Neural crest cell (in vitro differentiated cells): ENCODE results near the gene HDAC5. TPM values are rescaled to one million over a fixed set of nuclear protein-coding genes. Genes with fewer than 3 reads are reported as not detected.
A peak's percentile ranks its signal among the peaks of the same experiment; 100 is the strongest.
"Not testable (repeated sequence)": the region's sequence is repeated elsewhere in the genome, so short reads cannot be mapped to it uniquely, and the experiment has no call there.

Experiments used
- DNase-seq: peaks from one replicate; pipeline ENCODE4 v3.0.0; 2021; ENCODE audit warnings: low read depth, mixed read lengths, low spot score
- H3K27ac Mint-ChIP-seq: one replicate; pipeline ENCODE4 v1.8.0; 2021; ENCODE audit warnings: mild to moderate bottlenecking, mixed read lengths; ENCODE audit not compliant: unreplicated experiment
- H3K27me3 Mint-ChIP-seq: 2 replicates; pipeline ENCODE4 v1.8.0; 2021; ENCODE audit warnings: low read depth, mild to moderate bottlenecking, mixed read lengths
- H3K36me3 Mint-ChIP-seq: 2 replicates; pipeline ENCODE4 v1.8.0; 2021; ENCODE audit warnings: low read depth, mild to moderate bottlenecking, mixed read lengths
- H3K4me1 Mint-ChIP-seq: 2 replicates; pipeline ENCODE4 v1.8.0; 2021; ENCODE audit warnings: mixed read lengths
- H3K4me3 Mint-ChIP-seq: one replicate; pipeline ENCODE4 v1.8.0; 2021; ENCODE audit warnings: mild to moderate bottlenecking, mixed read lengths
- H3K9me3 Mint-ChIP-seq: 2 replicates; pipeline ENCODE4 v1.8.0; 2021; ENCODE audit warnings: mixed read lengths
- total RNA-seq: library from RNA; stranded (reverse); gene quantifications from 2 replicates; pipeline ENCODE4 v1.2.1, GENCODE V29; 2021
- TF ChIP-seq, protein P1 (sequence below): fragments of 200-600 bp; sonication (generic); conservative IDR thresholded peaks from 2 replicates; pipeline ENCODE4 v1.5.0; 2021; ENCODE audit warnings: antibody characterized with exemption, mild to moderate bottlenecking

The HDAC5 gene
- total RNA-seq, 1 donor from 2014 or later: 27.1 TPM

DNA sequence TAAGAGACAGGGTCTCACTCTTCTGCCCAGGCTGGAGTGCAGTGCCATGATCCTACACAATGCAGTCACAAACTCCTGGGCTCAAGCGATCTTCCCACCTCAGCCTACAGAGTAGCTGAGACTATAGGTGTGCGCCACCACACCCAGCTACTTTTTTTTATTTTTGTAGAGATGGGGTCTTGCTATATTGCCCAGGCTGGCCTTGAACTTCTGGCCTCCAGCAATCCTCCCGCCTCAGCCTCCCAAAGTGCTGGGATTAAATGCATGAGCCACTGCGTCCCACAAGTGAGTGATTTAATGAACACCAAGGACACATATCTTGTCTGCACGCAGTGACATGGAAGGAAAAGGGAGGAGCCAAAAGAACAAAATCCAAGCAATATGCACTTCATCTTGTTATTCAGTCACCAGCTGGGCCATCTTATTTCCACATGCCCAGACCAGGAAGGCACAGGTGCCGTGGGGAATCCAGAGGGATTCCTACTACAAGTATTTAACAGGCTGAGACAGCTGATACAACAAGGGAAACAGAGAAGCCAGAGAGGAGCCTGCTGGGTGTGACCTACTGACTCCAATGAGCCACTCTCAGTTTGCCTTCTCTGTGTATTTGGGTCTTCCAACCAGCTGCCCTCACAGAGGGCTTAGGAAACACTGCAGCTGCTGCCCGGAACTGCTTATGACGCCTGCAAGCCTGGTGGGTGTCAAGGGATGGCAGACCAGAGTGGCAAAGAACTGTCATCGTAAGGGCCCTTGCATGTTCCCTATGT is 74.0 kb downstream of the HDAC5 start:
- Mint-ChIP-seq H3K27ac (no peak overlapping the region), H3K9me3 (no peaks in the 10 kb centered on the region), H3K36me3 (peaks cover 15% of the 10 kb centered on the region), H3K4me1 (no peaks in the 10 kb centered on the region), H3K4me3 (no peak overlapping the region), H3K27me3 (no peaks in the 10 kb centered on the region)
- TF ChIP-seq, protein P1, sequence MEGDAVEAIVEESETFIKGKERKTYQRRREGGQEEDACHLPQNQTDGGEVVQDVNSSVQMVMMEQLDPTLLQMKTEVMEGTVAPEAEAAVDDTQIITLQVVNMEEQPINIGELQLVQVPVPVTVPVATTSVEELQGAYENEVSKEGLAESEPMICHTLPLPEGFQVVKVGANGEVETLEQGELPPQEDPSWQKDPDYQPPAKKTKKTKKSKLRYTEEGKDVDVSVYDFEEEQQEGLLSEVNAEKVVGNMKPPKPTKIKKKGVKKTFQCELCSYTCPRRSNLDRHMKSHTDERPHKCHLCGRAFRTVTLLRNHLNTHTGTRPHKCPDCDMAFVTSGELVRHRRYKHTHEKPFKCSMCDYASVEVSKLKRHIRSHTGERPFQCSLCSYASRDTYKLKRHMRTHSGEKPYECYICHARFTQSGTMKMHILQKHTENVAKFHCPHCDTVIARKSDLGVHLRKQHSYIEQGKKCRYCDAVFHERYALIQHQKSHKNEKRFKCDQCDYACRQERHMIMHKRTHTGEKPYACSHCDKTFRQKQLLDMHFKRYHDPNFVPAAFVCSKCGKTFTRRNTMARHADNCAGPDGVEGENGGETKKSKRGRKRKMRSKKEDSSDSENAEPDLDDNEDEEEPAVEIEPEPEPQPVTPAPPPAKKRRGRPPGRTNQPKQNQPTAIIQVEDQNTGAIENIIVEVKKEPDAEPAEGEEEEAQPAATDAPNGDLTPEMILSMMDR: no peak
- no peak for DNase-seq

DNA sequence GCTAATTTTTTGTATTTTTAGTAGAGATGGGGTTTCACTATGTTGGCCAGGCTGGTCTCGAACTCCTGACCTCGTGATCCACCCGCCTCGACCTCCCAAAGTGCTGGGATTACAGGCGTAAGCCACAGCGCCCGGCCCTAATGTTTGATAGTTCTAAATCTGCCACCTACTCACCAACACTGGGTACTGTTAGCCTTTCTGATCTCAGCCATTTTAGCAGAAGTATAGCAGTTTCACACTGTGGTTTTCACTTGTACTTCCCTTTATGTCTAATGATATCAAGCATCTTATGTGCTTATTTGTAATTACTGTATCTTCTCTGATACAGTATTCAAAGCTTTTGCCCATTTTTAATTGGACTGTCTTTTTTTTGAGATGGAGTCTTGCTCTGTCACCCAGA is 76.5 kb downstream of the HDAC5 start:
- not testable (repeated sequence) for H3K27me3 Mint-ChIP-seq, H3K9me3 Mint-ChIP-seq, H3K4me1 Mint-ChIP-seq, H3K36me3 Mint-ChIP-seq, H3K27ac Mint-ChIP-seq, H3K4me3 Mint-ChIP-seq, DNase-seq

GRCh38 chr17:44045486-44045885 is 78.0 kb downstream of the HDAC5 start:
- no peak overlapping the region for H3K4me3 Mint-ChIP-seq
- peaks cover 9% of the 10 kb centered on the region for H3K4me1 Mint-ChIP-seq
- no peaks in the 10 kb centered on the region for H3K9me3 Mint-ChIP-seq
- H3K27ac Mint-ChIP-seq: no peak overlapping the region
- no peak for DNase-seq
- H3K27me3 Mint-ChIP-seq: no peaks in the 10 kb centered on the region
- peaks cover 9% of the 10 kb centered on the region for H3K36me3 Mint-ChIP-seq
- TF ChIP-seq, protein P1: no peak

DNA sequence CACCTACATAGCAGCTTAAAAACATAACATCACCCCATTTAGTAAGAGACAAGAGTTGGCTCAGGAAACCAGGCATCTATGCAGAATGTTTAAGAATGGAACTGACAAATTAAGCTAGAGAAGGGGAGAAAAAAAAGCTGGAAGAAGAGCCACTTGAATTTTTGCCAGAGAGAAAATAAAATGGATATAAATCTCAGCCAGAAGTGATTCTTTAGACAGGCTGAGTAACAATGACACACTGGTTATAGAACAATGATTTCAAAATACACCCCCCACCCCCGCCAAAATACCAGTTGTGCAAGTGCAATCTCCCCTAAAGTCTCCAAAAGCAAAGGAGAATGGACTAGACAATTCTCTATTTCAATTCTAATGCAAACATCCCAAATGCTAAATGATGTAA is 79.4 kb downstream of the HDAC5 start:
- no peak overlapping the region for H3K27ac Mint-ChIP-seq
- no peak for DNase-seq
- H3K36me3 Mint-ChIP-seq: peaks cover 10% of the 10 kb centered on the region
- no peaks in the 10 kb centered on the region for H3K9me3 Mint-ChIP-seq
- H3K27me3 Mint-ChIP-seq: no peaks in the 10 kb centered on the region
- no peak overlapping the region for H3K4me3 Mint-ChIP-seq
- peaks cover 9% of the 10 kb centered on the region for H3K4me1 Mint-ChIP-seq
- TF ChIP-seq, protein P1: no peak

DNA sequence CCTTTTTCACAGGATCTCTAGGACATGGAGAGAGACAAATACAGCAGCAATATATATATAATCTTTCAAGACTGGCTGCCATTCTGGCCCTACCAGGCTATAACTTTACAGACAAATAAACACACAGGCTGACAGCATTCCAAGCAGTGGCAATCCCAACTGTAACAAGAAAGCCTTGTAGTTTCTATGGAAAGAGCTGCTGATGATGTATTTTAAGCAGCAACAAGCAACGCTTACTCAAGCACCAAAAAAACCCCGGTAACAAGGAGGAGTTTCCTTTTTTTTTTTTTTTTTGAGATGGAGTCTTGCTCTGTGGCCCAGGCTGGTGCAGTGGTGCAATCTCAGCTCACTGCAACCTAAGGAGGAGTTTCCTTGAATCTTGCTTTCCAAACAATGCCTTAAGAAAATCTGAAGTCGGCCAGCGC is 80.2 kb downstream of the HDAC5 start:
- Mint-ChIP-seq H3K27me3 (no peaks in the 10 kb centered on the region), H3K27ac (no peak overlapping the region), H3K9me3 (no peaks in the 10 kb centered on the region), H3K4me1 (peaks cover 9% of the 10 kb centered on the region), H3K4me3 (no peak overlapping the region), H3K36me3 (peaks cover 7% of the 10 kb centered on the region)
- TF ChIP-seq, protein P1: no peak
- DNase-seq: no peak

DNA sequence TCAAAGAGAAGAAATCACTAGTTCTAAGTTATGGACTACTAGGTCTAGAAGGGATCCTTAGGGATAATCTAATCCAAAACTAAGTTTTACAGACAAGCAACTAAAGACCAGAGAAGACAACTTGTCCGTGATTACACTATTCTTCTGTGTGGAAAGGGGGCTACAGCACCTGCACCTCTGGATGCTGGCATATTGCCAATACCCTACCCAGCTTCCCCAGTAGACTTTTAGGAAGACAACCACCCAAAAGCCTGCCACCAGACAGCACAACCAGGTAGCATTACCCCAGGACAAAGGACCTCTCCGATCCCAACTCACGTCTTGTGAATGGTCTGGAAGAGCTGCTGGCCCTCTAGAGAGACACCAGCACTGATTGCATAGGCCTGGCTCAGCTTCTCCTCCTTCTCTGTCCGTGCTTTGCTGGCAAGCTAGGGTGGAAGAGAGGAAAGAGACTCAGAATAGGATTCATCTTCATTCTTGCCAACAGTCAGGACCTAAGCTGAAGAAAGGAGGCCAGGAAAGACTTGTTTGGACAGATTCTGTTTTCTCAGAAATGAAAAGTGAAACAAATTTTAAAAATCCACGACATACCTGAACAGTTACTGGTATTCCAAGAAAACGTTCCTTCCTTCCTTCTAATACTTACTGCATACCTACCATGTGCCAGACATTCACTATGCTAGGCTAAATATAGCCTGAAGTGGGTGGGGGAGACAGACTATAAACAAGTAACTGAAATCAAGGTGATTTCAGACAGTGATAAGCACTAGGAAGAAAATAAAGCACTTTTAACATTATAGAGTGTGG is 83.4 kb downstream of the HDAC5 start:
- H3K27ac Mint-ChIP-seq: no peak overlapping the region
- TF ChIP-seq, protein P1: no peak
- no peaks in the 10 kb centered on the region for H3K9me3 Mint-ChIP-seq
- no peak for DNase-seq
- peaks cover 9% of the 10 kb centered on the region for H3K4me1 Mint-ChIP-seq
- peaks cover 7% of the 10 kb centered on the region for H3K36me3 Mint-ChIP-seq
- H3K4me3 Mint-ChIP-seq: peak overlapping the region; percentile 16
- H3K27me3 Mint-ChIP-seq: no peaks in the 10 kb centered on the region
